Stimulated activated naive CD8-positive, alpha-beta T cell treated with anti-CD3 and anti-CD28 coated beads, Interleukin-15, amount 100 ng/mL, for 72 hours (primary cell): Measurements from ENCODE around the gene GNRHR.
"Not testable (repeated sequence)": the region's sequence is repeated elsewhere in the genome, so short reads cannot be mapped to it uniquely, and the experiment has no call there.

ENCODE experiments used
- ATAC-seq: fragments of 150-1000 bp; cut with Tn5 transposase; 2 replicates; pipeline ENCODE4 v1.10.0; 2021; ENCODE audit warnings: mild to moderate bottlenecking, moderate library complexity
- DNase-seq, 2 donors: peaks; one replicate each; pipeline ENCODE4 v3.0.0; 2021 to 2022
- H3K27ac Mint-ChIP-seq, 2 donors: one replicate each; pipeline ENCODE4 v1.8.0; 2022; ENCODE audit warnings: mild to moderate bottlenecking in 2 of 2, mixed read lengths in 2 of 2, moderate library complexity in 2 of 2
- H3K27me3 Mint-ChIP-seq: one replicate; pipeline ENCODE4 v1.8.0; 2022; ENCODE audit warnings: mixed read lengths
- H3K4me1 Mint-ChIP-seq: one replicate; pipeline ENCODE4 v1.8.0; 2022; ENCODE audit warnings: mild to moderate bottlenecking, mixed read lengths
- H3K4me3 Mint-ChIP-seq, 2 donors: one replicate each; pipeline ENCODE4 v1.8.0; 2022; ENCODE audit warnings: mild to moderate bottlenecking in 2 of 2, mixed read lengths in 2 of 2, moderate library complexity in 1 of 2
- H3K9me3 Mint-ChIP-seq, 2 donors: one replicate each; pipeline ENCODE4 v1.8.0; 2022; ENCODE audit warnings: mixed read lengths in 2 of 2

GNRHR gene

GRCh38 chr4:67717586-67717985 is 36.6 kb downstream of the GNRHR start:
- no peaks in the 10 kb centered on the region for H3K9me3 Mint-ChIP-seq
- peaks cover 31% of the 10 kb centered on the region for H3K4me1 Mint-ChIP-seq
- no peaks in the 10 kb centered on the region for H3K27me3 Mint-ChIP-seq
- no peak for ATAC-seq
- H3K27ac Mint-ChIP-seq, result no peak overlapping the region
- no peak for DNase-seq
- no peak overlapping the region for H3K4me3 Mint-ChIP-seq

- H3K9me3 Mint-ChIP-seq, result no peaks in the 10 kb centered on the region
- H3K27ac Mint-ChIP-seq, result no peak overlapping the region
- DNase-seq (no peak), ATAC-seq (no peak)
- H3K4me3 Mint-ChIP-seq, result peak overlapping the region in 1 of 2 donors; percentile 64
- peaks cover 46% of the 10 kb centered on the region for H3K4me1 Mint-ChIP-seq
- H3K27me3 Mint-ChIP-seq, result no peaks in the 10 kb centered on the region
Measured at GRCh38 chr4:67714955-67715354, 39.2 kb downstream of the GNRHR start.

- Mint-ChIP-seq H3K4me1 (peaks cover 46% of the 10 kb centered on the region), H3K27me3 (no peaks in the 10 kb centered on the region), H3K4me3 (peak overlapping the region; percentile 13 to 64), H3K27ac (peak overlapping the region in 1 of 2 donors; percentile 71), H3K9me3 (no peaks in the 10 kb centered on the region)
- DNase-seq, result peak in 1 of 2 donors; percentile 34
- peak; percentile 90 for ATAC-seq
Measured at GRCh38 chr4:67714248-67714583, 40.0 kb downstream of the GNRHR start.

GRCh38 chr4:67713529-67714247 is 40.5 kb downstream of the GNRHR start:
- H3K9me3 Mint-ChIP-seq, result no peaks in the 10 kb centered on the region
- DNase-seq, result no peak
- peak; percentile 59 for ATAC-seq

GRCh38 chr4:67712650-67713528 is 41.3 kb downstream of the GNRHR start:
- Mint-ChIP-seq H3K27me3 (no peaks in the 10 kb centered on the region), H3K4me1 (peaks cover 53% of the 10 kb centered on the region), H3K27ac (peak overlapping the region; percentile 35 to 89), H3K9me3 (peaks cover 0 to 7% of the 10 kb centered on the region in 2 donors), H3K4me3 (no peak overlapping the region)
- peak; percentile 21 for ATAC-seq
- no peak for DNase-seq

More at GRCh38 chr4:67713529-67714247, 40.5 kb downstream of the GNRHR start:
- H3K27me3 Mint-ChIP-seq, result no peaks in the 10 kb centered on the region
- H3K27ac Mint-ChIP-seq, result peak overlapping the region; percentile 46 to 89
- peaks cover 46% of the 10 kb centered on the region for H3K4me1 Mint-ChIP-seq
- H3K4me3 Mint-ChIP-seq, result peak overlapping the region; percentile 13 to 64

GRCh38 chr4:67712000-67712625 is 42.1 kb downstream of the GNRHR start:
- no peak for DNase-seq
- no peak for ATAC-seq
- H3K27me3 Mint-ChIP-seq, result no peaks in the 10 kb centered on the region
- peaks cover 0 to 7% of the 10 kb centered on the region in 2 donors for H3K9me3 Mint-ChIP-seq
- H3K4me3 Mint-ChIP-seq, result no peak overlapping the region
- H3K4me1 Mint-ChIP-seq, result peaks cover 54% of the 10 kb centered on the region
- peak overlapping the region in 1 of 2 donors; percentile 35 for H3K27ac Mint-ChIP-seq

DNA sequence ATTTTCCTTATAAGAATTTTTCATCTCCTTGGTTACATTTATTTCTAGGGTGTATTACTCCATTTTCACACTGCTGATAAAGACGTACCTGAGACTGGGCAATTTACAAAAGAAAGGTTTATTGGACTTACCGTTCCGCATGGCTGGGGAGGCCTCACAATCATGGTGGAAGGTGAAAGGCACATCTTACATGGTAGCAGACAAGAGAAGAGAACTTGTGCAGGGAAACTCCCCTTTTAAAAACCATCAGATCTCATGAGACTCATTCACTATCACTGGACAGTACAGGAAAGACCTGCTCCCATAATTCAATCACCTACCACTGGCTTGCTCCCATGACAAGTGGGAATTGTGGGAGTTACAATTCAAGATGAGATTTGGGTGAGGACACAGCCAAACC is 47.5 kb downstream of the GNRHR start:
- Mint-ChIP-seq H3K9me3 (peaks cover 14 to 20% of the 10 kb centered on the region in 2 donors), H3K4me1 (peaks cover 48% of the 10 kb centered on the region)
- H3K27ac Mint-ChIP-seq, H3K4me3 Mint-ChIP-seq, H3K27me3 Mint-ChIP-seq, DNase-seq, ATAC-seq: not testable (repeated sequence)

GRCh38 chr4:67704843-67705242 is 49.3 kb downstream of the GNRHR start:
- Mint-ChIP-seq H3K4me3 (no peak overlapping the region), H3K9me3 (peaks cover 14 to 20% of the 10 kb centered on the region in 2 donors), H3K27me3 (no peaks in the 10 kb centered on the region), H3K27ac (no peak overlapping the region), H3K4me1 (peaks cover 44% of the 10 kb centered on the region)
- ATAC-seq, result no peak
- no peak for DNase-seq

GRCh38 chr4:67702166-67702565 is 52.0 kb downstream of the GNRHR start:
- peaks cover 56% of the 10 kb centered on the region for H3K4me1 Mint-ChIP-seq
- H3K27me3 Mint-ChIP-seq, result no peaks in the 10 kb centered on the region
- peaks cover 13 to 14% of the 10 kb centered on the region in 2 donors for H3K9me3 Mint-ChIP-seq
- no peak overlapping the region for H3K27ac Mint-ChIP-seq
- DNase-seq, result no peak
- no peak for ATAC-seq
- peak overlapping the region; percentile 56 to 88 for H3K4me3 Mint-ChIP-seq

DNA sequence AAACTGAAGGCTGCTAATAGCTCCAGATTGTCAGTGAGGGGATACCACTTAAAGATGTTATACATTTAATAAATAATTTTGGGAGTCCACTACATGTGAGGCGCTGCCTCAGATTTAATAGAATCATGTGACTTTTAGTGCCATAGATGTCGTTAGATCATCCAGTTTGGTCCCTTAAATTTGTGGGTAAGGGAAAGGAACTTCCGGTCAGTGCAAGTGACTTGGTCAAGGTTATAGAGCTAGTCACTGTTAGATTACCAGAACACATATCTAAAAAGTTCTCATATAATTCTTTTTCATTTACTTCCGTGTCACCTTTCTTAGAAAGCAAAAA is 52.7 kb downstream of the GNRHR start:
- Mint-ChIP-seq H3K4me3 (peak overlapping the region; percentile 88 to 98), H3K9me3 (peaks cover 9 to 10% of the 10 kb centered on the region in 2 donors), H3K27ac (peak overlapping the region; percentile 97 to 98), H3K27me3 (no peaks in the 10 kb centered on the region), H3K4me1 (peaks cover 56% of the 10 kb centered on the region)
- ATAC-seq, result no peak
- no peak for DNase-seq

DNA sequence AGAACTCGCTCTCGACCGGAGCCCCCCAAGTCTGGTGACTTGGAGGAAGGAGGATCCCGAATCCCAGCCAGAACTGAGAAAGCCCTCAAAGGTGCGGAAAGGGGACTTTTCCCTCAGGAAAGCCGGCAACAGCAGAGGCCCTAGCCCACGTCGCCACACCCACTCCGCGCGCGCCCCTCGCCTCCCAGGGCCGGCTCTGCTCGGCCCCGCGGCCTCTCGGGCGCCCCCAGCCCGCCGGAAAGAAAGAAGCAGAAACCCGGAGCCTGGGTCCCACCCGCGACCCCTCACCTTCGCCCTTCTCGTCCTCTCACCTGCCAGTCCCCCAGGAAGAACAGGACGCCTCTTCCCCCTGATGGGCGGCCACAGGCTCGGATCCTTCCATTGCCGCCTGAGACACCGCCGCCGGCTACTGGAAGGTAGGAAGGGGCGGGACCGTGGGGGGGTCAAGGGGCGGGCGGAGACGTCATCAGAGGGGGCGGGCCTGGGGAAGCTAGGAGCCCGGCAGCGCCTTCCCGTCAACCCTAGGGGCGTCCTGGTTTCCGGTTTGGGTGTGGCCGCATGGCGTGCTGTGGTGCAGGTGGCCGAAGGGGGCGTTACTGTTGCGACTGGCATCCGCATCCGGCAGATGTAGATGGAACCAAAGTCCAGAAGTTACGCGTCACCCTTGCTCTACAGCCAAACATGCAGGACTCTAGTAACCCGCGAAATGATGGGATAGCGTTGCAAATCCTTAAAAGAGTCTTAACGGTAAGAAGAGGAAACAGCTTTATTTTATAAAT is 53.3 kb downstream of the GNRHR start, which contains the start of gene UBA6:
TSS of gene UBA6 (minus strand) at position 418 of the 779 bp plus-strand sequence. CDS start at position 382, 36 bp downstream.
- ATAC-seq (peak; percentile 99), DNase-seq (peak; percentile 90 to 95)
- H3K4me3 Mint-ChIP-seq, result peak within 1 kb of the TSS; percentile 88 to 98
- no peaks in the 10 kb centered on the region for H3K27me3 Mint-ChIP-seq
- H3K4me1 Mint-ChIP-seq, result peaks cover 53% of the 10 kb centered on the region
- H3K9me3 Mint-ChIP-seq, result peaks cover 3 to 5% of the 10 kb centered on the region in 2 donors
- H3K27ac Mint-ChIP-seq, result peak within 1 kb of the TSS; percentile 97 to 98

GRCh38 chr4:67700116-67700737 is 54.0 kb downstream of the GNRHR start:
- ATAC-seq (peak; percentile 1), DNase-seq (no peak)
- Mint-ChIP-seq H3K27ac (peak overlapping the region; percentile 89 to 98), H3K4me1 (peaks cover 46% of the 10 kb centered on the region), H3K9me3 (no peaks in the 10 kb centered on the region), H3K27me3 (no peaks in the 10 kb centered on the region), H3K4me3 (peak overlapping the region; percentile 88 to 98)

DNA sequence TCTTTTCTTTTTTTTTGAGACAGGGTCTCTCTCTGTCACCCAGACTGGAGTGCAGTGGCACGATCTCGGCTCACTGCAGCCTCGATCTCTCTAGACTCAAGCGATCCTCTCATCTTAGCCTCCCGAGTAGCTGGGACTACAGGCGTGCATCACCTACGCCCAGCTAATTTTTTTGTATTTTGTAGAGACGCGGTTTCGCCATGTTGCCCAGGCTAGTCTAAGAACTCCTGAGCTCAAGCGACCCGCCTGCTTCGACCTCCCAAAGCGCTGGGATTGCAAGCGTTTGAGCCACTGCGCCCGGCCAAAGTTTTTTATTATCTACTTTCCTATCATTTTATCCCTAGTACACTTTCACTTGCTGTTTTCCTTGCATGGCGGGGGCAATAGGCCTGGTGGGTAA is 54.6 kb downstream of the GNRHR start:
- no peak overlapping the region for H3K27ac Mint-ChIP-seq
- peak overlapping the region; percentile 88 to 98 for H3K4me3 Mint-ChIP-seq
- no peaks in the 10 kb centered on the region for H3K27me3 Mint-ChIP-seq
- peaks cover 39% of the 10 kb centered on the region for H3K4me1 Mint-ChIP-seq
- H3K9me3 Mint-ChIP-seq, result no peaks in the 10 kb centered on the region
- no peak for ATAC-seq
- no peak for DNase-seq

- no peak for DNase-seq
- Mint-ChIP-seq H3K27me3 (no peaks in the 10 kb centered on the region), H3K4me1 (peaks cover 24% of the 10 kb centered on the region), H3K9me3 (no peaks in the 10 kb centered on the region), H3K4me3 (no peak overlapping the region), H3K27ac (no peak overlapping the region)
- ATAC-seq, result no peak
Measured at GRCh38 chr4:67697860-67698687, 56.1 kb downstream of the GNRHR start.
